HG02852 (cell line): ENCODE data around the gene SLC26A2.
"Not testable (repeated sequence)": the region's sequence is repeated elsewhere in the genome, so short reads cannot be mapped to it uniquely, and the experiment has no call there.

Experiments used
- ATAC-seq: cut with Tn5 transposase; IDR thresholded peaks from one replicate; pipeline ENCODE4 v1.9.1; 2021; ENCODE audit warnings: mild to moderate bottlenecking, moderate library complexity; ENCODE audit not compliant: unreplicated experiment

SLC26A2 gene

DNA sequence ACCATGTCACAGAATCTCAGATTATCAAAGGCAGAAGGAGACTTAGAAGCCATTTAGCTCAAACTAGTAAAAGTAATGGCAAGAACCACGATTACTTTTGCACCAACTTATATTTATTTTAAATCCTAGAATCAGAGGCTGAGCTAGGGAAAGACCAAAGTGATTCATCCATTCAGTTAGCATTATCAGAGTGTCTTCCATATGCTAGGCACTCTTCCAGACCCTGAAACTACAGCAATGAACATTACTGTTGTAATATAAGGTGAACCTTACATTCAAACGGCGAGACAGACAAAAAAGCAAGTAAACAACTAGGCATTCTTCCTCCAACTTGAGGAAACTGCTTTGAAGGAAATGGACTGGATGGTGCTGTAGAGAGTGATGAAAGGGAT, 23.9 kb upstream of the SLC26A2 start:
- ATAC-seq: no peak

- no peak for ATAC-seq
These were observed 22.9 kb upstream of the SLC26A2 start for GRCh38 chr5:149937610-149938009.

DNA sequence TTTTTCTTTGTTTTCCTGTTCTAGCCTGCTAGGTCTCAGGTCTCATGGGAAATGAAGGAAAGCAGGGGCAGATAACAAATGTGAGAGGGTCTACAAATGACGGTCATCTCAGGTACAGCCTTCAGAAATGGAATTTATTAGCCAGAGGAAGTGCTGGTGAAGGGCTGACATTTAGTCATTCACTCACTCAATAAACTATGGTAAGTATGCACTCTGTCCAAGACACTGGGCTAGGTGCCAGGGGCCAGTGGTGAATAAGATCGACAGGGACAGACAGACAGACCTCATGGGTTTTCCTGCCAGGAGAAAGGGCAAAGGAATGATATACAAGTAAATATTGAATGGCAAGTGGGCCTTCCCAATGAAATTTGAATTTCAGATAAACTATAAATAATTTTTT, 22.3 kb upstream of the SLC26A2 start:
- no peak for ATAC-seq

GRCh38 chr5:149938791-149939358, 21.7 kb upstream of the SLC26A2 start:
- ATAC-seq: no peak

DNA sequence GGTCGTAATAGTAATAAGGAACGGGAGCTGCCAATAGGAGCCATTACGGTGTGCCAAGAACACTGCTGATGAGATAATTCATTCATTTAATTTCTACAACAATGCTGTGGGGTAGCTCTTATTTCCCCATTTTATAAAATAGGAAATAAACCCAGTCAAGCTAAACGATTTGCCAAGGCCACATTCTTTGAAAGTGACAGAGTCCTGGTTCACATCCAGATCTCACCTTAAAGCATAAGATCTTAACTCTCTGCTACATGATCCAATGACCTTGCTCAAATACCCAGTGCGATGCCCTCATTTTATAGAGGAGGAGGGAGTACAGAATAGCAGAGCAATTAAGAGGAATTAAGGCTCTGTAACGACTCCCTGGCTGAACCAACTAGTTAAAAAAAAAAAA, 21.0 kb upstream of the SLC26A2 start:
- no peak for ATAC-seq

GRCh38 chr5:149940077-149940574, 20.4 kb upstream of the SLC26A2 start:
- peak; percentile 81 for ATAC-seq

DNA sequence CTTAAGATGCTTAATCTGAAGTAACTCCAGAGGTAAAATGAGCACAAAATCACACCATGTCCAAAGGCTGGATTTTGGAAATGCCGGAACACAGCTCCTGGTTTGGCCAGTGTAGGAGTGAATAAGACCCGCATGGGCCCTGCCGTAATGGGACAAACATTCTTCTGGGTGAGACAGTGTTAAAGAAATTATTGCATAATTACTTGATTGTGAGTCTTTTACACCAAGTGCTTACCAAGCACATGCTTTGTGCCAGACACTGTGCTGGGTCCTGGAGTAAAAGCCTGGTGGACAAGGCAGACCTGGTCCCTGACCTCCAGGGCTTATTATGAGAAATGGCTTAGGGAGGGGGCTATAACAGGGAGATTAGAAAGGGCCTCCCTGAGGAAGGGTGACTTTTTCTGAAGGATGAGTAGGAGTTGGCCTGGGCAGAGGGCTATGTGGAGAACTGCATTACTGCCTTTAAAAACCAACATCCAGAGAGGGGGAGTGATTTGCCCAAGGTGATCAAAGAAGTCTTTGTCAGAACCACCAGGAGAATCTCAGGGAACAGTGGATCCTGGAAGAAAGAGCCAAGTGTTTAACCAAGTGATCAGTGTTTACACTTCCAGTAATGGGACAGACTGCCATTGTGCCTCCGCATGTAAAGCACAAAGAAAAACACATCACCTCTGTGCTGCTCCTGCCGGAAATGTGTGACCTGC, 19.5 kb upstream of the SLC26A2 start:
- ATAC-seq: no peak

- no peak for ATAC-seq
These were observed 18.8 kb upstream of the SLC26A2 start for GRCh38 chr5:149941795-149942194.

- no peak for ATAC-seq
These were observed 18.4 kb upstream of the SLC26A2 start for GRCh38 chr5:149942199-149942598.

- not testable (repeated sequence) for ATAC-seq
These were observed 17.8 kb upstream of the SLC26A2 start for GRCh38 chr5:149942741-149943169.

GRCh38 chr5:149943177-149943949, 17.2 kb upstream of the SLC26A2 start:
- ATAC-seq: not testable (repeated sequence)

- ATAC-seq: no peak
These were observed 15.9 kb upstream of the SLC26A2 start, which contains the start of gene PDE6A for GRCh38 chr5:149944666-149945065. Gene PDE6A, minus strand, starts transcription at chr5:149944793. Its CDS starts 120 bp downstream, at chr5:149944673.

- ATAC-seq: no peak
These were observed 14.4 kb upstream of the SLC26A2 start for GRCh38 chr5:149946118-149946517.

DNA sequence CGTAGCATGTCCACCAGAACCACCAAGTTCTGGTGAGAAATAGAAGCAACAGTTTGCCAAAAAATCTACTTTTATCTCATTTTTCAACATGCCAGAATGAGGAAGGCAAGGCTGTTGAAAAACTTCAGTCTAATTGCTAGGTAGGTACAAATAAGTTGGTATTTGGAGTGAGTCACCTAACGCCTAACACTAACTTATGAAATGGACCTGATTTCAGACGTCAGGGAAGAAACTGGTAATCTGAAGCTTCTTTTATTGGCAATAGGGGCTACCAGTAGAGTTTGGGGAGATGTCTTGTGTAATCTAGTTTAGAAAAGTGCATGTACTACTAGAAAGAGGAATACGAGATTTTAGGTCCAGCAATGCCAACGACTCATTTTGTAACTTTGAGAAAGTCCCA, 11.6 kb upstream of the SLC26A2 start:
- ATAC-seq: no peak

DNA sequence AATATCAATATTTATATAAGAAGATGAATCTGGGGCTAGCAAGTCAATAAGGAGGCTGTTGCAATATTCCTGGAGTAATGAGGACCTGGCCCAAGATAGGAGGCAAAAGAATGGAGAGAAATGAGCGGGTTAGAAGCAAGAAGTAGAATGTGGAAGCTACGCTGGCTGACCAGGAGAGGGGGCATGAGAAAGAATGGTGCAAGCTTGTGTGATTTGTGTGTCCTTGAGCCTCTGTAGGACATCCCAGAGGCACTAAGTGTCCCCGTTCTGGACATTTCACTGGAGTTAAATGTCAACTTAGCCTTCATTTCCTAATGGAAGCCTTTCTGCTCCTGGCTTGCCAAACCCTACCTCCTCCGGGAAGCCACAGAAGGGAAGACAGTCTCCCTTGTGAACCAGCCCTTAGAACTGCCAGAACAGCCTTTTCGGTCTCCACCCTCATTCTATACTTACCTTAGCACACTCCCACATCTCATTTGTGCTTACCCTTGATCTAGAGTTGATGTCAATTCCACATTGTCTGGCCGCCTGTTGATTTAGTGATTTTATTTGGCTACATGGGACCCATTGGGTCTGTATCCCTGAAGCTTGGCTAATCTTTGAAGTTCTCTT, 9.3 kb upstream of the SLC26A2 start:
- ATAC-seq: no peak

GRCh38 chr5:149953436-149954121, 7.0 kb upstream of the SLC26A2 start:
- ATAC-seq: no peak

GRCh38 chr5:149954798-149955197, 5.8 kb upstream of the SLC26A2 start:
- ATAC-seq: no peak

DNA sequence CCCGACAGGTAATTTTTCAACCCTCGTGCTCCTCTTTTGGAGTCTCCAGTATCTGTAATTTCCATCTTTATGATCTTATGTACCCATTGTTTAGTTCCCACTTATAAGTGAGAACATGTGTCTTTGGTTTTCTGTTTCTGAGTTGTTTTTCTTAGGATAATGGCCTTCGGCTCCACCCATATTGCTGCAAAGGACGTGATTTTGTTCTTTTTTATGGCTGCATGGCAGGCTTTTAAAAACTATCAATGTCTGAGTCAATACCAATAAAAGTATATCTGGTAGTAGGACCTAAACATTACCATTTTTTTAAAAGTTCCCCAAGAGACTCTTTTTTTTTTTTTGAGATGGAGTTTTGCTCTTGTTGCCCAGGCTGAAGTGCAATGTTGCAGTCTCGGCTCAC, 3.9 kb upstream of the SLC26A2 start:
- no peak for ATAC-seq

DNA sequence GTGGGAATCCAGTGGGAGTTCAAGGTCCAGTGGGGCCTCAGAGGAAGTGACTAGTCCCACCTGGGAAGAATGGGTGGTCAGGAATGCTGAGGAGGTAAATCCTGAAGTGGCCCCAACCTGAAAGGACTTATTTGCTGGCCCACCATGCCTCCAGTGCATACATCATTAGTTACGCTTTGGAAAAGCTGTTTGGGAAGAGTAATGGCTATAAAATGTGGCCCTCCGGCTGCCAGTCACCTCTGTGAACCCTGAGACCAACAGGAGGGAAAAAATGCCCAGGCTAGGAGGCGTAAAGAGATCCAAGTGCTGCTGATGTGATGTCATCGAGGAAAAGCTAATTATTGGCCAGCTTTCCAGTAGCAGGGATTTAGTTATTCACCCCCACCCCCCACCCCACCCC, 2.7 kb upstream of the SLC26A2 start:
- ATAC-seq: no peak

DNA sequence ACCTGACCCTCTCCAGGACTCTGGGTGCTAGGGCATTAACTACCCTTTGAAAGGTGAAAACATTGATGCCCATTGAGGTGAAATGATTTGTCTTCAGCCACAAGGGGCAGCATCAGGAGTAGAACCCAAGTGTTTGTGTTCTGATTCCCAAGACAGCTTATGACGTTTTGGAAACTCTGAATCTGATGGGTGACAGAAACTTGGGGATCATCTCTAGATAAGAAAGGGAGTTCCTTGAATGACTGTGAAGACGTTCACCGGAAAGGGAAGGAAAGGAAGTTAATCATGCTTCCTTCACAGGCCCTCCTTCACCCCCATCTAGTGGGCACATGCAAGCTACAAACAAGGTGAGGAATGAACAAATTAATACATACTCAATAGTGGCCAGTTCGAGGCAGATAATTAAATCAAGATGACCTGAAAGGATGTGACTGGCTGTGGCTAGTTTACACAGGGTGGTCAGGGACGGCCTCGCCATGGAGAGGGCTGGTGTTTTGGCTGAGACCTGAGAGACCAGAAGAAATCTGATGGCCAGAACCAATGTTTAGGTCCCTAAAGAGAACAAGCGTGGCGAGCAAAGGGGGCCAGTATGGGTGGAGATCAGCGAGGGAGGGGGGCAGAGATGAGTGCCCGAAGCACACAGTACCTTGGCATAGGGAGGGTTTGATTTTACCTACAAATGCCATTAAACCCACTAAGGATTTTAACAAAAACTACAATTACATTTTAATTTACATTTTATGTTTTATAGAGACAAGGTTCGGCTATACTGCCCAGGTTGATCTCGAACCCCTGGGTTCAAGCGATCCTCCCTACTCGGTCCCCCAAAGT, 937 bp upstream of the SLC26A2 start:
- no peak for ATAC-seq
